OCI-LY7 (cell line): ENCODE results near the gene LRP5. TPM values are rescaled to one million over a fixed set of nuclear protein-coding genes. Genes with fewer than 3 reads are reported as not detected.

ENCODE experiments used
- BruUV-seq: library from RNA; stranded (reverse); fragments of 400-500 nt; replicated peaks from 2 replicates; lab custom pipeline; 2021; lab: Mats Ljungman, UMichigan
- CTCF ChIA-PET: fragments of 300-600 bp; sonication (Branson Sonifier 250); formaldehyde crosslinking; loops from one replicate; lab custom pipeline; 2022; ENCODE audit warnings: antibody characterized with exemption; ENCODE audit not compliant: unreplicated experiment; lab: Charles Lee
- POLR2A ChIA-PET: fragments of 300-600 bp; sonication (Branson Sonifier 250); formaldehyde crosslinking; loops from one replicate; lab custom pipeline; 2022; ENCODE audit warnings: antibody characterized with exemption; lab: Charles Lee
- DNase-seq: peaks from one replicate; pipeline ENCODE4 v3.0.0-alpha.2; 2015; ENCODE audit warnings: low spot score
- H2AFZ ChIP-seq: fragments of 200-600 bp; sonication (generic), shearing (Covaris generic); 2 replicates; pipeline ENCODE4 v1.6.1; 2014; ENCODE audit warnings: mild to moderate bottlenecking, antibody characterized with exemption, low read length, moderate library complexity
- H3K27ac ChIP-seq: fragments of 200-600 bp; sonication (generic); 2 replicates; pipeline ENCODE4 v1.5.1; 2014; ENCODE audit warnings: mixed run types, low read depth, mild to moderate bottlenecking, moderate library complexity, low read length, inconsistent platforms; ENCODE audit not compliant: poor library complexity, severe bottlenecking
- H3K36me3 ChIP-seq: fragments of 200-600 bp; sonication (generic); 2 replicates; pipeline ENCODE4 v1.6.1; 2014; ENCODE audit warnings: mild to moderate bottlenecking, antibody characterized with exemption, low read length, moderate library complexity, mixed read lengths; ENCODE audit not compliant: insufficient read depth
- H3K4me1 ChIP-seq: fragments of 200-600 bp; sonication (generic); 2 replicates; pipeline ENCODE4 v1.5.1; 2014; ENCODE audit warnings: mild to moderate bottlenecking, low read length; ENCODE audit not compliant: insufficient read depth, poor library complexity, severe bottlenecking
- H3K4me2 ChIP-seq: fragments of 200-600 bp; sonication (generic); 2 replicates; pipeline ENCODE4 v1.6.1; 2014; ENCODE audit warnings: mild to moderate bottlenecking, low read length
- H3K4me3 ChIP-seq: fragments of 200-600 bp; sonication (generic); 2 replicates; pipeline ENCODE4 v1.5.1; 2014; ENCODE audit warnings: mild to moderate bottlenecking, low read depth, low read length; ENCODE audit not compliant: poor library complexity, severe bottlenecking
- H3K79me2 ChIP-seq: fragments of 200-600 bp; sonication (generic); 2 replicates; pipeline ENCODE4 v1.6.1; 2016; ENCODE audit warnings: low read depth, mild to moderate bottlenecking, low read length, moderate library complexity, mixed read lengths; ENCODE audit not compliant: insufficient read depth
- H3K9me2 ChIP-seq: fragments of 200-600 bp; sonication (generic); 2 replicates; pipeline ENCODE4 v1.6.1; 2016; ENCODE audit warnings: mild to moderate bottlenecking, low read length, mixed read lengths; ENCODE audit not compliant: insufficient read depth
- H3K9me3 ChIP-seq: fragments of 200-600 bp; sonication (generic); 2 replicates; pipeline ENCODE4 v1.6.1; 2014; ENCODE audit warnings: mild to moderate bottlenecking, mixed run types, low read length, mixed read lengths
- H4K20me1 ChIP-seq: fragments of 200-600 bp; sonication (generic); 2 replicates; pipeline ENCODE4 v1.6.1; 2014; ENCODE audit warnings: mild to moderate bottlenecking, antibody characterized with exemption, low read length, moderate library complexity, mixed read lengths; ENCODE audit not compliant: insufficient read depth
- CTCF ChIP-seq: fragments of 200-600 bp; sonication (generic); conservative IDR thresholded peaks from 2 replicates; pipeline ENCODE4 v1.5.1; 2014; ENCODE audit warnings: mild to moderate bottlenecking, antibody characterized with exemption, low read length, moderate library complexity, mixed read lengths
- EZH2phosphoT487 ChIP-seq: fragments of 200-600 bp; sonication (generic); IDR thresholded peaks from 2 replicates; pipeline ENCODE4 v1.6.1; 2018; ENCODE audit warnings: low read depth, borderline replicate concordance, mild to moderate bottlenecking, mixed run types, antibody characterized with exemption, low read length, moderate library complexity, mixed read lengths
- intact Hi-C: fragments of 100-400 bp; cut with micrococcal nuclease; formaldehyde crosslinking; loops from one replicate; pipeline ENCODE4 v1.10.0; 2022; ENCODE audit not compliant: unreplicated experiment
- total RNA-seq, 2 experiments: library from RNA; depleted of rRNA in 1 of 2; stranded (reverse); fragments of >200 nt in 1 of 2; shearing (Covaris generic) in 1 of 2; gene quantifications; 2 replicates each; pipeline ENCODE4 v1.2.3, GENCODE V29; 2014 to 2022

LRP5 gene
- total RNA-seq, 2 experiments from 2014 or later, result 0.60 TPM; not detected in 1

GRCh38 chr11:68331338-68331947 is 19.1 kb downstream of the LRP5 start:
- Histone ChIP-seq H3K36me3 (no peaks in the 10 kb centered on the region), H3K4me2 (no peak overlapping the region), H2AFZ (peak overlapping the region; percentile 34), H3K79me2 (no peaks in the 10 kb centered on the region), H3K9me3 (no peaks in the 10 kb centered on the region), H3K4me3 (no peak overlapping the region), H4K20me1 (no peaks in the 10 kb centered on the region), H3K4me1 (peaks cover 7% of the 10 kb centered on the region), H3K9me2 (no peaks in the 10 kb centered on the region), H3K27ac (no peak overlapping the region)
- peak; percentile 6 for DNase-seq
- BruUV-seq, result no TSS peak
- TF ChIP-seq EZH2phosphoT487 (no peak), CTCF (no peak)
- ChIA-PET CTCF (no interaction called here), POLR2A (interaction anchor here (0.7 kb wide), 1 partner anchor 80 kb away, joined by 3 read pairs; no protein-coding TSS in a partner anchor)
- intact Hi-C loops, result no loop called here

DNA sequence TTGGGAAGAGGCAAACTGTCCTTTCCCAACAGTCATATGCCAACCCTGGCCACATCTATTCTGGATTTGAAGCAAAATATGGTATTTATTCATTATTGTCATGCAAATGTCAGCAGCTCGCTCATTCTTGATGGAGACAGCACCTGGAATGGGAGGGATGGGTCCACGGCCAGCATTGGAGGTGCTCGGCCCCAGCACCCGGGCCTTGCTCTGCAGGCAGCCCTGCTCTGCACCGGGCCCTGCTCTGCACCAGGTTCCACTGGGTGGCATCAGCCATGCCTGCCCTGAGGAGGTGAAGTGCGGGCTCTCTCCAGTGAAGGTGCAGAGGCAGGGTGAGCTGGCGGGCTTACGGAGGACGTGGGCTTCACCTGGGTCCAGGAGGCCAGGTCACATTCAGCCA is 19.8 kb downstream of the LRP5 start:
- peaks cover 7% of the 10 kb centered on the region for H3K4me1 ChIP-seq
- no peaks in the 10 kb centered on the region for H4K20me1 ChIP-seq
- POLR2A ChIA-PET, result interaction anchor here (0.7 kb wide), 1 partner anchor 80 kb away, joined by 3 read pairs; no protein-coding TSS in a partner anchor

More for the DNA sequence above, 19.8 kb downstream of the LRP5 start:
- Histone ChIP-seq H3K4me3 (no peak overlapping the region), H3K9me2 (no peaks in the 10 kb centered on the region), H3K27ac (no peak overlapping the region), H3K9me3 (no peaks in the 10 kb centered on the region), H3K4me2 (no peak overlapping the region), H2AFZ (no peak overlapping the region), H3K36me3 (no peaks in the 10 kb centered on the region), H3K79me2 (no peaks in the 10 kb centered on the region)
- CTCF ChIA-PET, result no interaction called here
- no peak for TF ChIP-seq CTCF
- TF ChIP-seq EZH2phosphoT487, result no peak
- no peak for DNase-seq
- no TSS peak for BruUV-seq
- intact Hi-C loops, result no loop called here
